WERI-Rb-1 (cell line): ENCODE data around the gene CERK.

Source experiments
- DNase-seq: peaks from one replicate; pipeline ENCODE4 v3.0.0-alpha.2; 2020
- H3K27ac ChIP-seq: fragments of 250-450 bp; sonication (Bioruptor Pico); 2 replicates; pipeline ENCODE4 v1.5.1; 2020; ENCODE audit warnings: mild to moderate bottlenecking, moderate library complexity
- H3K27me3 ChIP-seq: fragments of 250-450 bp; sonication (Bioruptor Pico); 2 replicates; pipeline ENCODE4 v1.5.1; 2021; ENCODE audit warnings: mild to moderate bottlenecking, low read depth, moderate library complexity; ENCODE audit not compliant: insufficient read depth, severe bottlenecking
- H3K36me3 ChIP-seq: fragments of 250-450 bp; sonication (Bioruptor Pico); 2 replicates; pipeline ENCODE4 v1.5.1; 2020; ENCODE audit warnings: mild to moderate bottlenecking, moderate library complexity
- H3K4me3 ChIP-seq: 2 replicates; pipeline ENCODE4 v1.5.1; 2011; ENCODE audit warnings: low read depth, mild to moderate bottlenecking, control low read depth, low read length
- H3K9me3 ChIP-seq: fragments of 250-450 bp; sonication (Bioruptor Pico); 2 replicates; pipeline ENCODE4 v1.5.1; 2021; ENCODE audit warnings: mild to moderate bottlenecking, moderate library complexity; ENCODE audit not compliant: severe bottlenecking
- CTCF ChIP-seq: IDR thresholded peaks from 2 replicates; pipeline ENCODE4 v1.5.1; 2011; ENCODE audit warnings: low read depth, mild to moderate bottlenecking, control low read depth, inconsistent platforms, low read length

CERK gene

GRCh38 chr22:46763051-46763705 lies 25.1 kb upstream of the CERK start:
- no peaks in the 10 kb centered on the region for H3K9me3 ChIP-seq
- no peaks in the 10 kb centered on the region for H3K27me3 ChIP-seq
- peak overlapping the region; percentile 97 for H3K4me3 ChIP-seq
- no peak for TF ChIP-seq CTCF
- H3K27ac ChIP-seq = peak overlapping the region; percentile 91
- no peak for DNase-seq
- H3K36me3 ChIP-seq = peaks cover 10% of the 10 kb centered on the region

- Histone ChIP-seq H3K36me3 (peaks cover 10% of the 10 kb centered on the region), H3K4me3 (peak within 1 kb of the TSS; percentile 97), H3K9me3 (no peaks in the 10 kb centered on the region), H3K27me3 (no peaks in the 10 kb centered on the region), H3K27ac (peak within 1 kb of the TSS; percentile 91)
- no peak for TF ChIP-seq CTCF
- peak; percentile 93 for DNase-seq
Measured at GRCh38 chr22:46762238-46763050, 24.4 kb upstream of the CERK start, which contains the start of gene TBC1D22A. Gene TBC1D22A, plus strand, starts transcription at chr22:46762650. Its CDS starts 137 bp downstream, at chr22:46762787.

- no peak for TF ChIP-seq CTCF
- Histone ChIP-seq H3K36me3 (peaks cover 10% of the 10 kb centered on the region), H3K9me3 (peaks cover 3% of the 10 kb centered on the region), H3K27ac (peak overlapping the region; percentile 91), H3K4me3 (peak overlapping the region; percentile 97), H3K27me3 (no peaks in the 10 kb centered on the region)
- peak; percentile 43 for DNase-seq
Measured at GRCh38 chr22:46761539-46762237, 23.6 kb upstream of the CERK start.

- H3K27ac ChIP-seq = peak overlapping the region; percentile 91
- no peaks in the 10 kb centered on the region for H3K27me3 ChIP-seq
- TF ChIP-seq CTCF = no peak
- H3K4me3 ChIP-seq = no peak overlapping the region
- DNase-seq = peak; percentile 24
- peaks cover 10% of the 10 kb centered on the region for H3K9me3 ChIP-seq
- peaks cover 10% of the 10 kb centered on the region for H3K36me3 ChIP-seq
Measured at GRCh38 chr22:46761017-46761416, 23.0 kb upstream of the CERK start.

- Histone ChIP-seq H3K4me3 (no peak overlapping the region), H3K27ac (peak overlapping the region; percentile 40), H3K9me3 (peaks cover 14% of the 10 kb centered on the region), H3K36me3 (peaks cover 6% of the 10 kb centered on the region), H3K27me3 (no peaks in the 10 kb centered on the region)
- DNase-seq = peak; percentile 72
- peak; percentile 72 for TF ChIP-seq CTCF
Measured at GRCh38 chr22:46758867-46759290, 20.8 kb upstream of the CERK start.
